Measurements from ENCODE around the gene WFDC5. TPM values are rescaled to one million over a fixed set of nuclear protein-coding genes. Genes with fewer than 3 reads are reported as not detected.

The WFDC5 gene
- total RNA-seq, 2 donors from 2014 or later = not detected

GRCh38 chr20:45111285-45111684 lies 3.7 kb downstream of the WFDC5 start:
- H3K27me3 Mint-ChIP-seq = peaks cover 11% of the 10 kb centered on the region
- ATAC-seq = no peak

GRCh38 chr20:45110301-45110700 lies 4.7 kb downstream of the WFDC5 start:
- DNase-seq (no peak), ATAC-seq (no peak)
- H3K9me3 ChIP-seq (ENCODE audit: control insufficient read depth, low read length, poor library complexity, severe bottlenecking) = no peaks in the 10 kb centered on the region
- peaks cover 2% of the 10 kb centered on the region for H3K36me3 Mint-ChIP-seq (ENCODE audit: low read depth)
- H3K27ac Mint-ChIP-seq = no peak overlapping the region
- peaks cover 11% of the 10 kb centered on the region for H3K27me3 Mint-ChIP-seq
- H3K4me1 Mint-ChIP-seq = peaks cover 8% of the 10 kb centered on the region
- no peak overlapping the region for H3K4me3 Mint-ChIP-seq

More at GRCh38 chr20:45111285-45111684, 3.7 kb downstream of the WFDC5 start:
- peaks cover 2% of the 10 kb centered on the region for H3K36me3 Mint-ChIP-seq (ENCODE audit: low read depth)
- H3K4me1 Mint-ChIP-seq = peaks cover 8% of the 10 kb centered on the region
- no peak for DNase-seq
- H3K4me3 Mint-ChIP-seq = no peak overlapping the region
- no peak overlapping the region for H3K27ac Mint-ChIP-seq
- H3K9me3 ChIP-seq (ENCODE audit: control insufficient read depth, low read length, poor library complexity, severe bottlenecking) = no peaks in the 10 kb centered on the region

- DNase-seq (no peak), ATAC-seq (no peak)
- no peak overlapping the region for H3K27ac Mint-ChIP-seq
- H3K4me3 Mint-ChIP-seq = no peak overlapping the region
- peaks cover 16% of the 10 kb centered on the region for H3K27me3 Mint-ChIP-seq
- peaks cover 2% of the 10 kb centered on the region for H3K36me3 Mint-ChIP-seq (ENCODE audit: low read depth)
- peaks cover 4% of the 10 kb centered on the region for H3K4me1 Mint-ChIP-seq
- no peaks in the 10 kb centered on the region for H3K9me3 ChIP-seq (ENCODE audit: control insufficient read depth, low read length, poor library complexity, severe bottlenecking)
Measured at GRCh38 chr20:45109634-45110033, 5.3 kb downstream of the WFDC5 start.

- ATAC-seq (no peak), DNase-seq (no peak)
- H3K4me1 Mint-ChIP-seq = peaks cover 6% of the 10 kb centered on the region
- H3K4me3 Mint-ChIP-seq = no peak overlapping the region
- no peak overlapping the region for H3K27ac Mint-ChIP-seq
- no peaks in the 10 kb centered on the region for H3K9me3 ChIP-seq (ENCODE audit: control insufficient read depth, low read length, poor library complexity, severe bottlenecking)
- peaks cover 21% of the 10 kb centered on the region for H3K27me3 Mint-ChIP-seq
- H3K36me3 Mint-ChIP-seq (ENCODE audit: low read depth) = peaks cover 2% of the 10 kb centered on the region
Measured at GRCh38 chr20:45105317-45105716, 9.7 kb downstream of the WFDC5 start.

- H3K27me3 Mint-ChIP-seq = peaks cover 25% of the 10 kb centered on the region
- peaks cover 2% of the 10 kb centered on the region for H3K36me3 Mint-ChIP-seq (ENCODE audit: low read depth)
- H3K27ac Mint-ChIP-seq = no peak overlapping the region
- DNase-seq = no peak
- no peak for ATAC-seq
- no peak overlapping the region for H3K4me3 Mint-ChIP-seq
- no peaks in the 10 kb centered on the region for H3K9me3 ChIP-seq (ENCODE audit: control insufficient read depth, low read length, poor library complexity, severe bottlenecking)
- peaks cover 7% of the 10 kb centered on the region for H3K4me1 Mint-ChIP-seq
Measured at GRCh38 chr20:45104786-45105185, 10.2 kb downstream of the WFDC5 start.

GRCh38 chr20:45103072-45103471 lies 11.9 kb downstream of the WFDC5 start:
- Mint-ChIP-seq H3K27me3 (peaks cover 33% of the 10 kb centered on the region), H3K4me3 (no peak overlapping the region), H3K27ac (no peak overlapping the region), H3K4me1 (peaks cover 7% of the 10 kb centered on the region), H3K36me3 (ENCODE audit: low read depth) (peaks cover 2% of the 10 kb centered on the region)
- DNase-seq (no peak), ATAC-seq (no peak)
- no peaks in the 10 kb centered on the region for H3K9me3 ChIP-seq (ENCODE audit: control insufficient read depth, low read length, poor library complexity, severe bottlenecking)

- no peak overlapping the region for H3K4me3 Mint-ChIP-seq
- H3K36me3 Mint-ChIP-seq (ENCODE audit: low read depth) = no peaks in the 10 kb centered on the region
- H3K27me3 Mint-ChIP-seq = peaks cover 46% of the 10 kb centered on the region
- H3K9me3 ChIP-seq (ENCODE audit: control insufficient read depth, low read length, poor library complexity, severe bottlenecking) = no peaks in the 10 kb centered on the region
- ATAC-seq (no peak), DNase-seq (no peak)
- peaks cover 12% of the 10 kb centered on the region for H3K4me1 Mint-ChIP-seq
- H3K27ac Mint-ChIP-seq = no peak overlapping the region
Measured at GRCh38 chr20:45101333-45101850, 13.6 kb downstream of the WFDC5 start.

- no peak for ATAC-seq
- H3K27ac Mint-ChIP-seq = no peak within 1 kb of the TSS
- no peaks in the 10 kb centered on the region for H3K9me3 ChIP-seq (ENCODE audit: control insufficient read depth, low read length, poor library complexity, severe bottlenecking)
- peaks cover 12% of the 10 kb centered on the region for H3K4me1 Mint-ChIP-seq
- peaks cover 46% of the 10 kb centered on the region for H3K27me3 Mint-ChIP-seq
- DNase-seq = no peak
- no peak within 1 kb of the TSS for H3K4me3 Mint-ChIP-seq
- no peaks in the 10 kb centered on the region for H3K36me3 Mint-ChIP-seq (ENCODE audit: low read depth)
Measured at GRCh38 chr20:45100563-45101245, 14.3 kb downstream of the WFDC5 start, which contains the start of gene KCNS1. TSS of gene KCNS1 (minus strand) at chr20:45101127. CDS start at chr20:45099236, 1,891 bp downstream.

- peak in 1 of 3 donors; percentile 18 for DNase-seq
- no peak overlapping the region for H3K27ac Mint-ChIP-seq
- H3K4me3 Mint-ChIP-seq = peak overlapping the region; percentile 47
- ATAC-seq = peak; percentile 27
- no peaks in the 10 kb centered on the region for H3K9me3 ChIP-seq (ENCODE audit: control insufficient read depth, low read length, poor library complexity, severe bottlenecking)
- peaks cover 12% of the 10 kb centered on the region for H3K4me1 Mint-ChIP-seq
- H3K36me3 Mint-ChIP-seq (ENCODE audit: low read depth) = no peaks in the 10 kb centered on the region
- H3K27me3 Mint-ChIP-seq = peaks cover 41% of the 10 kb centered on the region
Measured at GRCh38 chr20:45098103-45098773, 16.7 kb downstream of the WFDC5 start.

GRCh38 chr20:45097485-45098102 lies 17.4 kb downstream of the WFDC5 start:
- no peaks in the 10 kb centered on the region for H3K9me3 ChIP-seq (ENCODE audit: control insufficient read depth, low read length, poor library complexity, severe bottlenecking)
- Mint-ChIP-seq H3K4me3 (peak overlapping the region; percentile 81), H3K4me1 (peaks cover 14% of the 10 kb centered on the region), H3K27ac (no peak overlapping the region), H3K27me3 (peaks cover 41% of the 10 kb centered on the region), H3K36me3 (ENCODE audit: low read depth) (no peaks in the 10 kb centered on the region)
- DNase-seq (no peak), ATAC-seq (peak; percentile 69)

GRCh38 chr20:45096781-45097180 lies 18.2 kb downstream of the WFDC5 start:
- no peak for ATAC-seq
- peaks cover 41% of the 10 kb centered on the region for H3K27me3 Mint-ChIP-seq
- peak overlapping the region; percentile 77 for H3K4me3 Mint-ChIP-seq
- DNase-seq = no peak
- H3K27ac Mint-ChIP-seq = no peak overlapping the region
- H3K4me1 Mint-ChIP-seq = peaks cover 15% of the 10 kb centered on the region
- H3K36me3 Mint-ChIP-seq (ENCODE audit: low read depth) = no peaks in the 10 kb centered on the region
- no peaks in the 10 kb centered on the region for H3K9me3 ChIP-seq (ENCODE audit: control insufficient read depth, low read length, poor library complexity, severe bottlenecking)

GRCh38 chr20:45095805-45096238 lies 19.2 kb downstream of the WFDC5 start:
- Mint-ChIP-seq H3K27ac (no peak overlapping the region), H3K4me1 (peaks cover 11% of the 10 kb centered on the region), H3K27me3 (peaks cover 35% of the 10 kb centered on the region), H3K36me3 (ENCODE audit: low read depth) (no peaks in the 10 kb centered on the region), H3K4me3 (no peak overlapping the region)
- no peaks in the 10 kb centered on the region for H3K9me3 ChIP-seq (ENCODE audit: control insufficient read depth, low read length, poor library complexity, severe bottlenecking)
- DNase-seq (peak in 2 of 3 donors; percentile 22 to 36), ATAC-seq (peak; percentile 72)

GRCh38 chr20:45094864-45095574 lies 20.0 kb downstream of the WFDC5 start:
- Mint-ChIP-seq H3K27me3 (peaks cover 27% of the 10 kb centered on the region), H3K36me3 (ENCODE audit: low read depth) (no peaks in the 10 kb centered on the region), H3K4me1 (peaks cover 7% of the 10 kb centered on the region), H3K27ac (no peak overlapping the region), H3K4me3 (no peak overlapping the region)
- ATAC-seq (no peak), DNase-seq (no peak)
- no peaks in the 10 kb centered on the region for H3K9me3 ChIP-seq (ENCODE audit: control insufficient read depth, low read length, poor library complexity, severe bottlenecking)

Measured in T-helper 17 cell (primary cell).